Stimulated activated CD8-positive, alpha-beta memory T cell treated with anti-CD3 and anti-CD28 coated beads, Interleukin-4, amount 100 ng/mL, for 4 hours (primary cell): ENCODE results near the gene FSCB.
"Not testable (repeated sequence)": the region's sequence is repeated elsewhere in the genome, so short reads cannot be mapped to it uniquely, and the experiment has no call there.

Source experiments
- DNase-seq, 2 donors: peaks; one replicate each; pipeline ENCODE4 v3.0.0-alpha.2; 2020; ENCODE audit warnings: low read depth in 2 of 2, low spot score in 1 of 2

Gene FSCB, protein sequence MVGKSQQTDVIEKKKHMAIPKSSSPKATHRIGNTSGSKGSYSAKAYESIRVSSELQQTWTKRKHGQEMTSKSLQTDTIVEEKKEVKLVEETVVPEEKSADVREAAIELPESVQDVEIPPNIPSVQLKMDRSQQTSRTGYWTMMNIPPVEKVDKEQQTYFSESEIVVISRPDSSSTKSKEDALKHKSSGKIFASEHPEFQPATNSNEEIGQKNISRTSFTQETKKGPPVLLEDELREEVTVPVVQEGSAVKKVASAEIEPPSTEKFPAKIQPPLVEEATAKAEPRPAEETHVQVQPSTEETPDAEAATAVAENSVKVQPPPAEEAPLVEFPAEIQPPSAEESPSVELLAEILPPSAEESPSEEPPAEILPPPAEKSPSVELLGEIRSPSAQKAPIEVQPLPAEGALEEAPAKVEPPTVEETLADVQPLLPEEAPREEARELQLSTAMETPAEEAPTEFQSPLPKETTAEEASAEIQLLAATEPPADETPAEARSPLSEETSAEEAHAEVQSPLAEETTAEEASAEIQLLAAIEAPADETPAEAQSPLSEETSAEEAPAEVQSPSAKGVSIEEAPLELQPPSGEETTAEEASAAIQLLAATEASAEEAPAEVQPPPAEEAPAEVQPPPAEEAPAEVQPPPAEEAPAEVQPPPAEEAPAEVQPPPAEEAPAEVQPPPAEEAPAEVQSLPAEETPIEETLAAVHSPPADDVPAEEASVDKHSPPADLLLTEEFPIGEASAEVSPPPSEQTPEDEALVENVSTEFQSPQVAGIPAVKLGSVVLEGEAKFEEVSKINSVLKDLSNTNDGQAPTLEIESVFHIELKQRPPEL

DNA sequence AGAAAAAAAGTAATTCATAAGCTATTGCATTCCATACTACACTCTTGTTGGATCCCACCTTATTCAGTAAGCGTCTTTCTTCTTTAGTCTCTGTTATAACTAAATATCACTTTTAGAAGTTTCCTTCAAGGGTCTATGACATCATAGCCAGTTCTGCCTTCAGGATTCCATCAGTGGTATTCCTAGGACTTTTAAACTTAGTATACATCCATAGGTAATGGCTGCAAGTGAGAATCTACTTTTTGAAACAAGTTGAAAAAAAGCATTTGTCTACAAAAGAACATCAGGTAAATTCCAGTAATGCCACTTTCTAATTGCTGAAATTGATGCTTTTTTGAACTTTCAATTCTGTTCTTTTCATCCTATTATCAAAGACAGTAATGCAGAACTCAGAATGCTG is at the start of gene FSCB:
FSCB (minus strand) TSS at position 101 of the 400 bp plus-strand sequence. CDS start 296 bp downstream, outside the sequence.
- no peak for DNase-seq

DNA sequence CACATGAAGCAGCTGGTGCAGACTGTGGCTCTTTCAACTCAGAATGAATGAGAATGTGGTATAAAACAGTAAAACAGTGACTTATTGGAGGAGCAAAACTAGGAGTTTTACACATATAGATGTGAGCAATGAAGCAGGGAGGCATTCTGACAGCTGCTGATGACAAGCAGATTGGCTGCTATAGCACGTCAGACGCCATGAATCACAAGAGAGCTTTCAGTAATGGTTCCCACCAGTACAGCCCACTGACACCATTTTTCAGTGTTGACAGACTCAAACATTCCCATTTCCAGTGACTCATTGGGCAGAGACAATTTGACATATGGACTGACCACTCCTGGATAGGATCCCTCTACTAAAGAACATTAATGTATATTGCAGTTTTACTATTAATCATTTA is 24.6 kb upstream of the FSCB start:
- no peak for DNase-seq

DNA sequence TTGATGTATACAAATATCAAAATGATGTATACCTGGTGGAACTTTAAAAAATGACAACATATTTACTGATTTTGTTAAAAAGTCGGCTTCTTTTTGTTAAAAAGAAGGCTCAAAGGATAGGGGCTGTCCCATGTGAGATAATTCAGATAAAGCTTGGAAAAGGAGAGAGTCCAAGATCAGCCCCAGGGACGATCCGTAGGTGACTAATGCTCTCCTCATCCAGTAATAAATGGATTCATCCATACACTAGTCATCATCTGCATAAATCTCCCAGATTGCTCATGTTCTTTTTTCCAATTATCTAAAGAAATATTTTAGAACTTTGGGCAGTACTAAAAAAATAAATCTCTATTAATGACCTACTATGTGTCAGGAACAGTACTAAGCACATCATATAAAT is 23.4 kb upstream of the FSCB start:
- DNase-seq: no peak

DNA sequence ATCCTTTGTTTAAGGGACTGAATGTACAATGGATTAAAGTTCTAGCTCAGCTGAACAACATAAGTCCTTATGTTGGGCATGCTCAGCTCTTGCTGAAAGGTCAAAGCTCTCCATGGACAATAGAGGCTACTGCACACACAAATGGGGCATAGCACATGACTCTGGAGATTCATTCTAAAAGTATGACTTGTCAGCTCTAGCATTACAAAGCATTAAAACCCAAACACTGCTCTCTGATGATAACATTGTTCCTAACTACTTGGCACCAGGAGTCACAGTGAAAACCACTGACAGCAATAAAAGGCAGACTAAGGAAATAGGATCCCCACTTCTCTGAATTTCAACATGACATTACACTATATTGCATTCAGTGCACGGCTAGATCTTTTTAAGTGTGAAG is 21.9 kb upstream of the FSCB start:
- DNase-seq: no peak

DNA sequence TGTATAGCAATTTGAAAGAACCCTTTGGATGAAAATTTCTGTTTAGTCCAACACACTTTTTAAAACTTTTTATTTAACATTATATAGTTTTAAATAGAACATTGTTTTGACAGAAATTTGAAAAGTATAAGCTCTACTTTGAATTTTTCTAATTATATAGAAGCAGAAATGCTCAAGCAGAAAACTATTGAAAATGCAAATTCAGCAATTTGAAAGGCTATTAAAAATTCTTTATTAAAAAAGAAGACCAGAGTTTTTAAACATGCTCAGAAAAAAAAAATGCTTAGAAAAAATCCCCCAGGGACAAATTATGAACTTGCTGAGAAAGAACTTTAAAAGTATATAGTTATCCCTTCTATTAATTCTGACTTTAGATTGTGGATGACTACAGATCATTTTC is 21.1 kb upstream of the FSCB start:
- no peak for DNase-seq

DNA sequence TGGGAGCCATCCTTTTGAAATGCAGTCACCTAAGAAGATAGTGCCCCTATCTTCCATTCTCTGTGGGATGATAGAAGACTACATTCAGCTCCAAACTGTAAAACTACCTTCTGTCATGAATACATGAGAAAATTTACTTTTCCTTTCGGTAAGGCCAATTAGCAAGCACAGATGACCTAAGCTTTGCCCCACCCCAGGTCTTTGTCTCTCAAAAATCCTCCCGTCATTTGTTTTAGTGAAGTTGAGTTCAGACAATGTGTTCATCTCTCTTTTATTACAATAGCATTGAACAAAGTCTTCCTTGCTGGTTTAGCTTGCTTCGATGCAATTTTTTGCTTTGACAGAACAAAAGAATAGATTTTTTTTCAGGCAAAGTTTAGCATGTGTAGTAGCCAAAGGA is 18.2 kb upstream of the FSCB start:
- DNase-seq: no peak

DNA sequence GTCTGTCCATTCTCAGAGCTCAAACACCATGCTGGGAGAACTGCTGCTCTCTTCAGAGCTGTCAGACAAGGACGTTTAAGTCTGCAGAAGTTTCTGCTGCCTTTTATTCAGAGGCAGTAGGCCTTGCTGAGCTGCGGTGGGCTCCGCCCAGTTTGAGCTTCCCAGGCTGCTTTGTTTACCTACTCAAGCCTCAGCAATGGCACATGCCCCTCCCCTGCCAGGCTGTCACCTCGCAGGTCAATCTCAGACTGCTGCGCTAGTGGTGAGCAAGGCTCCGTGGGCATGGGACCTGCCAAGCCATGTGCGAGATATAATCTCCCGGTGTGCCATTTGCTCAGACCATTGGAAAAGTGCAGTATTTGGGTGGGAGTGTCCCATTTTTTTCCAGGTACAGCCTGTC is 8.6 kb upstream of the FSCB start:
- not testable (repeated sequence) for DNase-seq

DNA sequence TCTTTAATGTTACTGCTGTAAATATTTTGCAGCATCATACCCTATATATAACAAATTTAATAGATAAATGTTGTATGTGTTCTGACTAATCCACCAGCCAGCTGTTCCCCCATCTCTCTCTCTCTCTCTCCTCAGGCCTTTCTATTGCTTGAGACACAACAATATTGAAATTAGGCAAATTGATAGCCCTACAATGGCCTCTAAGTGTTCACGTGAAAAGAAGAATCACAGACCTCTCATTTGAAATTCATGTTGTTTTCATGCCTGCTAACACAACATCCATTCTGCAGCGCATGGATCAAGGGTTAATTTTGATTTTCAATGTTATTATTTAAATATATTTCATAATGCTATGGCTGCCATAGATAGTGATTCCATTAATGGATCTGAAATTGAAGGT is 1.8 kb upstream of the FSCB start:
- DNase-seq: no peak

DNA sequence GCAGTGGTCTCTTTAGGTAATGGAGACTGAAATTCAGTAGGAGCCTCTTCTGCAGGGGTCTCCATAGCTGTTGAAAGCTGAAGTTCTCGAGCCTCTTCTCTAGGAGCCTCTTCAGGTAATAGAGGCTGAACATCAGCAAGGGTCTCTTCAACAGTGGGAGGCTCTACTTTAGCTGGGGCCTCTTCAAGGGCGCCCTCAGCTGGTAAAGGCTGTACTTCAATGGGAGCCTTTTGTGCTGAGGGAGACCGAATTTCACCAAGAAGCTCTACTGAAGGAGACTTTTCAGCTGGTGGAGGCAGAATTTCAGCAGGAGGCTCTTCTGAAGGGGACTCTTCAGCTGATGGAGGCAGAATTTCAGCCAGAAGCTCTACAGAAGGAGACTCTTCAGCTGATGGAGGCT is 1.5 kb downstream of the FSCB start:
- no peak for DNase-seq

DNA sequence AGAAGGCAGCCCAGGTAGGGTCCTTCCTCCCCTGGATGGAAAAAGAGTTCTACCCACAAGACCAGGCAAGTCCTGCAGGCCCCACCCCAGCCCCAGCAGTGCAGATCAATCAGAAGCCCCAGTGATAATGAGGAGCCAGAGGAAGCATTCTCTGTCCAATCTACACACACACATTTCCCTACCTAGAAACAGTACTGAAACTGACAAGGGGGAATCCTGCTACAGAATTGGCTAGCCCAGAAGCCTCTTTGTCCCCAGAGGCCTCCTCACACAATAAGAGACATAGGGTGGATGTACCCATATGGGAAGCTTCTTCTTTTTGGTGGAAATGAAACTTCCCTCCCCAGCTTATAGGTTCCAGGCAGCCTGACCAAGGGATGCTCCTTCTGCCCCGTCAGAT is 9.9 kb downstream of the FSCB start:
- DNase-seq: no peak

DNA sequence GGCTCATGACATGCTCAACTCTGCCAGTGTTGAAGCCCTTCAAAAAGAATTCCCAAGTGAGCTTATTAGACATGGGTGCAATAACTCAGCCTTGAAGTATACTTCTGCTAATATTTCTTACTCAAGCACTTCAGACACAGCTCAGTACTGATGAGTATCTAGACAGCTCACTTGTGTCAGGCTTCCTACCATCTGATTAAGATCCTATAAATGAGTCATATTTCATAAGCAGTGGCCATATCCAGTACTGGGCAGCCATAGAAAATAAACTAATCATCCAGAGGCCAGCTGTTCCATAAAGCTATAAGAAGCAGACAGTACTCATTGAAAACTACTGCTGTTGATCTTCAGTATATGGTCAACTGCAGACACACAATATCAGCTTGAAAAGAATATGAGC is 12.9 kb downstream of the FSCB start:
- no peak for DNase-seq

DNA sequence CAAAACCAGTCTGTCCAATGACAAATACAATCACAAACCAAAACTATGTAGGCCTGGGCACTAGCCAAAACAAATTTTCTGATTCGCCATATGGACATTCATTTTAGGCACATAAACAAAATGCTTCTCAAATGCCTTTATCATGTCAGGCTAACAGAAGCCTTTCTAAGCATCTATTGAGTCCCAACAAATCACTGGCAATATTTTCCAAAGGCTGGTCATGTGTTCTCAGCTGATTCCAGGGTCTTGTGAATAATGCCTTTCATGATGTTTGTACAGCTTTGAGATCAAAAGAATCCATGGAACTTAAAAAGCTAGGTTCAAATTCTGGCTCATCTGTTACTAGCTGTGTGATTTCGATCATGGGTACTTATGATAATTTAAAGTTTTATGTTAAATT is 16.1 kb downstream of the FSCB start:
- no peak for DNase-seq

DNA sequence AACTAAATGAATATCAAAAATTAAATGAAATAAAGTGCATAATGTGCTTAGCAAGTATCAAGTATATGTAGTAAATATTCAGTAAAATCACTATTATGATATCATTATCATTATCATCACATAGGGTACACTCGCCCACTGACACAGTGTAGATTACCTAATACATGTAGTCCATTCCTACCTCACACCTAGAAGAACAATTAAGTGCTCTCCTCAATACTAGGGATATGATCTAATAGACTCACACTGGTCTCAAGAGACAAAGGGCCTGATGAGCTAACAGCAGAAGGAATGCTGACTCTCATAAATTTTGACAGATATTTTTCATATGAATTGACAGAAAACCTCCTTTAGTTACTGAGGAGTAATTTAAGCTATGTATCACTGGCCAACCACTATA is 29.1 kb downstream of the FSCB start:
- no peak for DNase-seq

DNA sequence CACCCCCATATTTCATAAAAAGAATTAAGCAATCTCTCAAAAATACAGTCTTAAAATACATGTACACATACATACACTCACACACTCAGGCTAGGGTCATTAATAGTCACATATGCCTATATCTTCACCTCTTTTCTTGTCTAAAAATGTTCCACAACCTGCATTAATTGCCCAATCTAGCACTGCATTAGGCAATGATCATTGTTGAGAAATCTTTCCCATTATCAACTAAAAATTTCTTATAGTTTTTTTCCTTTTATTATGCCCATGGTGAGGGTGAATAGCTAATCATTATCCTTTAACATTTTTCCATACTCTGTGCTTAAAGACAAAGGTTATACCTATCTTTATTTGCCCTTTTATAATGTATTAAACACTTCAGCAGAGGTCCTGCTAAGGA is 38.3 kb downstream of the FSCB start:
- DNase-seq: no peak

DNA sequence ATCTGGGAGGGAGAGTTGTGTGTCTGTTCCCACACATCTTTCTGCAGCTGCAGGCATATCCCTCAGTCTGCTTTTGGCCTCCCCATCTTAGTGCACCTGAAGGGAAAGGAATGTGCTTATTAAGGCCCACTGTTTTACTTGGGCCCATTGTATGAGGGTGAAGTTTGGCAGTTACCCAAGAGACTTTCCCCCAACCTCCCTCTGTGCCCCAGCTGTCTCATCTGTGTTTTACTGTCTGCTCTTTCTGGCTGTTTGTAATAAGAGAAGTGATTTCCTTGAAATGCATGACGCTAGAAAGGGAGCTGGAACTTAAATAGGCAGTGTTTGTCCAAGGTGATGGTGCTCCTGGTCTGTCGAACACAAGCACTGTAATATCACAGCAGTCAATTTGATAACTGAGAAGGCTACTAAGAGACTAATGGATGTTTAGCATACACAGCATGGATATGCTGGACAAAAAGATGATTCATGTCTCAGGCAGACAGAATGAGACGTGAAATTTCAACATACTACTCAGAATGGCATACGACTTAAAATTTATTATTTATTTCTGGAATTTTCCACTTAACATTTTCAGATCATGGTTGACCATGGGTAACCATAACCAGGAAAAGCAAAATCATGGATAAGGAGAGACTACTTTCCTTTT is 43.6 kb downstream of the FSCB start:
- DNase-seq: no peak

DNA sequence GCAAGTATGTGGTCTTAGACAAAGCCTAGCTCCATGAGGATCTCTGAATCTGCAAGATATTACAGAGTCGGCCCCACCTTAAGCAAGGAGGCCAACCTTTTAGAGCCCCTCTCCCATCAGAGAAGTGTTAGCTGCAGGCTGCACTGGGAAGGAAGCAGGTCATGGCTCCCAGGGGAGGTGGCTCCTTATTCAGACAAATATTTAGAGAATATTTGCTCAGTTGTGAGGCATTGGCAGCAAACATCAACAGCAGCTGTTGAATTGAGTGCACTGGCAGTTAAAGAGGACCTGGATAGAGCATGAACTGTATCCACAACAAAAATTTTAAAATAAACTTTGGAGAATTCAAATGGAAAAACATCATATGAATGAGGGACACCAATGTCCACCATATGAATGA is 44.7 kb downstream of the FSCB start:
- DNase-seq: no peak

DNA sequence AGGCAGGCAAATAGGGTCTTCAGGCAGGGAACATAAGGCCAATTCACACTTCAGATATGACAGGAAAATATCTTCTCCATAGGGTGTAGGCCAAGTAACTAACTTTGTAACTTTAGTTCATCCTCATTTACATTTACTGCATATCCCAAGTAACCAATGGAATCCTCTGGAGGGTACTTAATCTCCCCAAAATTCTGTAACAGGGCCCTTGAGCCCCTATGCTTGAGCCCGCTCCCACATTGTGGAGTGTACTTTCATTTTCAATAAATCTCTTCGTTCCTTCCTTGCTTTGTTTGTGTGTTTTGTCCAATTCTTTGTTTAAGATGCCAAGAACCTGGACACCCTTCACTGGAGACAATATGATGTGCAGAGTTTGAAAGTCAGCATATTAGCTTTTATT is 45.3 kb downstream of the FSCB start:
- DNase-seq: no peak
